H1 (cell line): ENCODE results near the gene HIGD2B. TPM values are rescaled to one million over a fixed set of nuclear protein-coding genes. Genes with fewer than 3 reads are reported as not detected.

Source experiments
- CTCF ChIA-PET: fragments of 300-600 bp; sonication (Branson Sonifier 250); formaldehyde crosslinking; loops from one replicate; lab custom pipeline; 2021; ENCODE audit not compliant: partially characterized antibody; lab: Charles Lee
- POLR2A ChIA-PET: fragments of 300-600 bp; sonication (Branson Sonifier 250); formaldehyde crosslinking; loops from one replicate; lab custom pipeline; 2021; ENCODE audit warnings: inconsistent platforms; ENCODE audit not compliant: partially characterized antibody; lab: Charles Lee
- DNase-seq, 2 experiments: peaks; one replicate each; pipeline versions ENCODE4 v3.0.0 to v3.0.0-alpha.2; 2010 to 2022; ENCODE audit warnings: low spot score in 2 of 2, low read depth in 1 of 2, mixed read lengths in 1 of 2
- FAIRE-seq: peaks from 2 replicates; lab custom pipeline; 2011; peaks lifted over from hg19 to GRCh38; lab: Jason Lieb, UNC
- H2AFZ ChIP-seq: 2 replicates; pipeline ENCODE4 v1.8.1; 2012; ENCODE audit warnings: low read length, inconsistent platforms
- H2AK5ac ChIP-seq: 2 replicates; pipeline ENCODE4 v1.6.1; 2013; ENCODE audit warnings: low read depth, low read length
- H2BK120ac ChIP-seq: replicated peaks from 2 replicates; pipeline ENCODE3; 2013; ENCODE audit warnings: low read depth, low read length, inconsistent platforms
- H2BK12ac ChIP-seq: 2 replicates; pipeline ENCODE4 v1.6.1; 2013; ENCODE audit warnings: low read depth, low read length
- H2BK15ac ChIP-seq: 2 replicates; pipeline ENCODE4 v1.6.1; 2013; ENCODE audit warnings: low read length
- H2BK20ac ChIP-seq: 2 replicates; pipeline ENCODE4 v1.6.1; 2013; ENCODE audit warnings: low read length
- H2BK5ac ChIP-seq: 2 replicates; pipeline ENCODE4 v1.6.1; 2013; ENCODE audit warnings: low read depth, low read length
- H3K14ac ChIP-seq: 2 replicates; pipeline ENCODE4 v1.6.1; 2013; ENCODE audit warnings: inconsistent platforms; ENCODE audit not compliant: insufficient read length
- H3K18ac ChIP-seq: 2 replicates; pipeline ENCODE4 v1.6.1; 2013; ENCODE audit warnings: low read length; ENCODE audit errors: extremely low read depth
- H3K23ac ChIP-seq: 2 replicates; pipeline ENCODE4 v1.6.1; 2013; ENCODE audit warnings: inconsistent platforms; ENCODE audit not compliant: insufficient read length
- H3K23me2 ChIP-seq: 2 replicates; pipeline ENCODE4 v1.6.1; 2013; ENCODE audit warnings: low read depth, low read length
- H3K27ac ChIP-seq: 2 replicates; pipeline ENCODE4 v1.6.1; 2011; ENCODE audit warnings: low read depth, low read length, inconsistent platforms
- H3K27me3 ChIP-seq, 4 experiments: replicated peaks in 1 of 4; 1 replicate in 1 of 4; 2 replicates in 3 of 4; pipeline versions ENCODE4 v1.6.1 to v1.8.1; 2011 to 2013; ENCODE audit warnings: low read length in 3 of 4, mild to moderate bottlenecking in 3 of 4, inconsistent platforms in 2 of 4, mixed read lengths in 2 of 4, moderate library complexity in 1 of 4; ENCODE audit not compliant: control insufficient read depth in 3 of 4, insufficient read depth in 3 of 4; ENCODE audit errors: extremely low read depth in 1 of 4
- H3K36me3 ChIP-seq, 4 experiments: 2 replicates each; pipeline versions ENCODE4 v1.6.1 to v1.8.1; 2011 to 2013; ENCODE audit warnings: mild to moderate bottlenecking in 4 of 4, low read length in 3 of 4, moderate library complexity in 2 of 4, control low read depth in 1 of 4, inconsistent platforms in 1 of 4; ENCODE audit not compliant: insufficient read depth in 4 of 4, control insufficient read depth in 2 of 4
- H3K4ac ChIP-seq: replicated peaks from 2 replicates; pipeline ENCODE3; 2013; ENCODE audit warnings: low read length, low read depth, mixed read lengths, inconsistent platforms; ENCODE audit not compliant: insufficient read length
- H3K4me1 ChIP-seq, 4 experiments: replicated peaks in 1 of 4; 1 replicate in 1 of 4; 2 replicates in 3 of 4; pipeline versions ENCODE4 v1.6.1 to v1.8.1; 2011 to 2013; ENCODE audit warnings: low read length in 3 of 4, inconsistent platforms in 2 of 4, mixed read lengths in 1 of 4; ENCODE audit not compliant: insufficient read depth in 4 of 4, control insufficient read depth in 3 of 4
- H3K4me2 ChIP-seq, 2 experiments: 2 replicates each; pipeline versions ENCODE4 v1.6.1 to v1.8.1; 2011 to 2013; ENCODE audit warnings: low read depth in 2 of 2, low read length in 2 of 2, control low read depth in 1 of 2, inconsistent platforms in 1 of 2, mild to moderate bottlenecking in 1 of 2; ENCODE audit not compliant: insufficient read depth in 1 of 2
- H3K4me3 ChIP-seq, 4 experiments: fragments of 200-600, 300-600 bp in 1 of 4; sonication (generic), shearing (Covaris generic), sonication (Bioruptor Twin) in 1 of 4; 2 replicates each; pipeline versions ENCODE4 v1.5.1 to v1.8.1; 2011 to 2016; ENCODE audit warnings: low read length in 4 of 4, low read depth in 3 of 4, control low read depth in 2 of 4, inconsistent platforms in 2 of 4, mild to moderate bottlenecking in 2 of 4, mixed read lengths in 1 of 4, moderate library complexity in 1 of 4; ENCODE audit not compliant: insufficient read depth in 2 of 4; ENCODE audit errors: extremely low read depth in 1 of 4
- H3K56ac ChIP-seq: replicated peaks from 2 replicates; pipeline ENCODE3; 2013; ENCODE audit warnings: low read depth, mild to moderate bottlenecking, mixed read lengths, low read length, inconsistent platforms; ENCODE audit not compliant: insufficient read length
- H3K79me1 ChIP-seq: 2 replicates; pipeline ENCODE4 v1.6.1; 2013; ENCODE audit warnings: low read depth, low read length, control low read depth
- H3K79me2 ChIP-seq, 2 experiments: 2 replicates each; pipeline versions ENCODE4 v1.6.1 to v1.8.1; 2012 to 2013; ENCODE audit warnings: low read length in 2 of 2, mild to moderate bottlenecking in 2 of 2, inconsistent platforms in 1 of 2; ENCODE audit not compliant: insufficient read depth in 2 of 2, control insufficient read depth in 1 of 2
- H3K9ac ChIP-seq, 4 experiments: replicated peaks in 1 of 4; 1 replicate in 1 of 4; 2 replicates in 3 of 4; pipeline versions ENCODE4 v1.6.1 to v1.8.1; 2011 to 2013; ENCODE audit warnings: low read depth in 3 of 4, low read length in 3 of 4, control low read depth in 2 of 4, mild to moderate bottlenecking in 2 of 4, moderate library complexity in 2 of 4, inconsistent platforms in 1 of 4; ENCODE audit errors: extremely low read depth in 1 of 4
- H3K9me3 ChIP-seq, 2 experiments: 2 replicates each; pipeline versions ENCODE4 v1.6.1 to v1.8.1; 2012 to 2013; ENCODE audit warnings: mild to moderate bottlenecking in 2 of 2, moderate library complexity in 2 of 2, control low read depth in 1 of 2, inconsistent platforms in 1 of 2, low read depth in 1 of 2, low read length in 1 of 2, mixed read lengths in 1 of 2; ENCODE audit not compliant: insufficient read depth in 2 of 2
- H4K20me1 ChIP-seq, 2 experiments: replicated peaks in 1 of 2; 2 replicates each; pipeline versions ENCODE3 to v1.8.1; 2011 to 2013; ENCODE audit warnings: inconsistent platforms in 2 of 2, low read length in 2 of 2, mild to moderate bottlenecking in 1 of 2; ENCODE audit not compliant: insufficient read depth in 2 of 2, control insufficient read depth in 1 of 2
- H4K5ac ChIP-seq: 2 replicates; pipeline ENCODE4 v1.6.1; 2013; ENCODE audit warnings: low read length, low read depth, mixed read lengths, inconsistent platforms; ENCODE audit not compliant: insufficient read length
- H4K8ac ChIP-seq: 2 replicates; pipeline ENCODE4 v1.8.0; 2013; ENCODE audit warnings: mild to moderate bottlenecking, moderate library complexity, low read length, inconsistent platforms; ENCODE audit not compliant: insufficient read depth; ENCODE audit errors: extremely low read depth
- H4K91ac ChIP-seq: replicated peaks from 2 replicates; pipeline ENCODE3; 2013; ENCODE audit warnings: low read length, mixed read lengths, inconsistent platforms; ENCODE audit not compliant: insufficient read length
- BACH1 ChIP-seq: IDR thresholded peaks from 2 replicates; pipeline ENCODE4 v1.6.1; 2012; ENCODE audit warnings: low read length, improper control_type of control experiment
- WGBS, 2 experiments: shearing (Covaris generic) in 1 of 2; methylation state at CpG; one replicate each; pipeline versions ENCODE4 v1.1.6 to v1.1.7; 2013 to 2015; ENCODE audit warnings: low lambda C conversion rate in 2 of 2, mixed read lengths in 2 of 2, inconsistent platforms in 1 of 2, low coverage in 1 of 2, missing lambda C conversion rate in 1 of 2; ENCODE audit not compliant: insufficient replicate concordance in 2 of 2, insufficient coverage in 1 of 2, insufficient read length in 1 of 2; ENCODE audit errors: extremely low coverage in 1 of 2, missing lambda C conversion rate in 1 of 2; 5-methylcytosine and 5-hydroxymethylcytosine counted together
- polyA plus RNA-seq, 7 experiments: library from polyadenylated mRNA; depleted of rRNA in 3 of 7; stranded (reverse) in 5 of 7; unstranded in 2 of 7; fragments of >200 nt in 5 of 7; fragments of 200-250 nt in 2 of 7; gene quantifications; 1 replicate in 5 of 7; 2 replicates in 1 of 7; 4 replicates in 1 of 7; pipeline versions ENCODE4 v1.2.1 to v1.2.3, GENCODE V29; 2011 to 2013; ENCODE audit warnings: missing spikeins in 2 of 7, mixed read lengths in 2 of 7
- total RNA-seq: library from RNA; stranded (reverse); fragmentation: NEBNext Ultra II Directional; extraction: Animal tissue kit (Norgen Biotek cat#: 25700); gene quantifications from 2 replicates; pipeline ENCODE4 v1.2.1, GENCODE V29; 2021

The HIGD2B gene
- total and polyA plus RNA-seq, 2 of the 8 experiments (the other 6 are each of a cell fraction or from before 2014, with no cell fraction given): not detected

DNA sequence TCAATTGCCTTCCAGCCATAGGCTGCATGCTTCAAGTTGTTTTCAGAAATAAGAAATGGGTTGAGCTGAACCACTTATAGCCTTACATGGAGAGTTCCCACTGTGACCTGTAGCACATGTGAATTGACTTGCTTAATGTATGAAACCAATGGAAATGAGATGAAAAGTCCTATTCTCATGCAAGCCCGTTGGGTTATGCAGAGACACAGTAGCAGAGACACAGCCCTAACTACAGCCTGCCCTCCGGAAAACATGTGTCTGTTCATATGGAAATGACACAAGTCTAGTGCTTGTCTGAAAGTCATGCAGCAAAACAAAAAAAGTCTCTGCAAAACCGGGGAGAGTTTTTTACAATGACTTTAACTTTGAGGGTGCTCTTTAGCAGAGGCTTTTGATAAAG is 14.5 kb downstream of the HIGD2B start:
- TF ChIP-seq BACH1: no peak
- CTCF ChIA-PET: interaction anchor here (0.6 to 2.1 kb wide), 18 partner anchors 9 to 351 kb away, joined by 3 to 19 read pairs (median 4); partner anchors contain the start of genes BBS4 and HIGD2B
- no peak overlapping the region for H2BK5ac ChIP-seq
- POLR2A ChIA-PET: interaction anchor here (1.4 kb wide), 1 partner anchor 12 kb away, joined by 3 read pairs; no protein-coding TSS in a partner anchor
- no peaks in the 10 kb centered on the region for H3K79me1 ChIP-seq
- H4K91ac ChIP-seq: no peak overlapping the region
- H3K27ac ChIP-seq: no peak overlapping the region
- H3K23me2 ChIP-seq: no peaks in the 10 kb centered on the region
- no peak overlapping the region for H2BK12ac ChIP-seq
- H2AK5ac ChIP-seq: no peak overlapping the region
- H3K18ac ChIP-seq: no peak overlapping the region
- no peak overlapping the region for H2BK120ac ChIP-seq
- H2BK15ac ChIP-seq: no peak overlapping the region
- peak overlapping the region; percentile 38 to 69 for H3K4me2 ChIP-seq
- DNase-seq (no peak), FAIRE-seq (no peak)
- no peak overlapping the region for H4K8ac ChIP-seq
- no peak overlapping the region for H2BK20ac ChIP-seq
- H3K14ac ChIP-seq: no peak overlapping the region
- H3K23ac ChIP-seq: no peak overlapping the region
- no peaks in the 10 kb centered on the region for H4K20me1 ChIP-seq
- H3K9me3 ChIP-seq: no peaks in the 10 kb centered on the region
- no peaks in the 10 kb centered on the region for H3K79me2 ChIP-seq
- no peak overlapping the region for H3K56ac ChIP-seq
- peak overlapping the region in 3 of 4 experiments; percentile 5 to 46 (median 7); a peak in 3 of 8 replicates for H3K4me3 ChIP-seq
- H4K5ac ChIP-seq: no peak overlapping the region
- H3K9ac ChIP-seq: no peak overlapping the region
- no peak overlapping the region for H3K4ac ChIP-seq
- H2AFZ ChIP-seq: peak overlapping the region; percentile 15; the same call in 1 of the 2 replicates
- no peaks in the 10 kb centered on the region for H3K27me3 ChIP-seq
- 18% methylated on average over 3 of the region's 3 CpGs; no CpG with 5 or more reads in 1 of the 2 experiments for WGBS, 2 experiments
- H3K4me1 ChIP-seq: peaks cover 0 to 7% (median 4%) of the 10 kb centered on the region in 4 experiments; a peak in 6 of 7 replicates
- H3K36me3 ChIP-seq: no peaks in the 10 kb centered on the region
